H1 (cell line): ENCODE measurements around the gene VSIR. TPM values are rescaled to one million over a fixed set of nuclear protein-coding genes. Genes with fewer than 3 reads are reported as not detected.

Source experiments
- CTCF ChIA-PET: fragments of 300-600 bp; sonication (Branson Sonifier 250); formaldehyde crosslinking; loops from one replicate; lab custom pipeline; 2021; ENCODE audit not compliant: partially characterized antibody; lab: Charles Lee
- POLR2A ChIA-PET: fragments of 300-600 bp; sonication (Branson Sonifier 250); formaldehyde crosslinking; loops from one replicate; lab custom pipeline; 2021; ENCODE audit warnings: inconsistent platforms; ENCODE audit not compliant: partially characterized antibody; lab: Charles Lee
- DNase-seq, 2 experiments: peaks; one replicate each; pipeline versions ENCODE4 v3.0.0 to v3.0.0-alpha.2; 2010 to 2022; ENCODE audit warnings: low spot score in 2 of 2, low read depth in 1 of 2, mixed read lengths in 1 of 2
- FAIRE-seq: peaks from 2 replicates; lab custom pipeline; 2011; peaks lifted over from hg19 to GRCh38; lab: Jason Lieb, UNC
- H2AFZ ChIP-seq: 2 replicates; pipeline ENCODE4 v1.8.1; 2012; ENCODE audit warnings: low read length, inconsistent platforms
- H2AK5ac ChIP-seq: 2 replicates; pipeline ENCODE4 v1.6.1; 2013; ENCODE audit warnings: low read depth, low read length
- H2BK120ac ChIP-seq: replicated peaks from 2 replicates; pipeline ENCODE3; 2013; ENCODE audit warnings: low read depth, low read length, inconsistent platforms
- H2BK12ac ChIP-seq: 2 replicates; pipeline ENCODE4 v1.6.1; 2013; ENCODE audit warnings: low read depth, low read length
- H2BK15ac ChIP-seq: 2 replicates; pipeline ENCODE4 v1.6.1; 2013; ENCODE audit warnings: low read length
- H2BK20ac ChIP-seq: 2 replicates; pipeline ENCODE4 v1.6.1; 2013; ENCODE audit warnings: low read length
- H2BK5ac ChIP-seq: 2 replicates; pipeline ENCODE4 v1.6.1; 2013; ENCODE audit warnings: low read depth, low read length
- H3K14ac ChIP-seq: 2 replicates; pipeline ENCODE4 v1.6.1; 2013; ENCODE audit warnings: inconsistent platforms; ENCODE audit not compliant: insufficient read length
- H3K18ac ChIP-seq: 2 replicates; pipeline ENCODE4 v1.6.1; 2013; ENCODE audit warnings: low read length; ENCODE audit errors: extremely low read depth
- H3K23ac ChIP-seq: 2 replicates; pipeline ENCODE4 v1.6.1; 2013; ENCODE audit warnings: inconsistent platforms; ENCODE audit not compliant: insufficient read length
- H3K23me2 ChIP-seq: 2 replicates; pipeline ENCODE4 v1.6.1; 2013; ENCODE audit warnings: low read depth, low read length
- H3K27ac ChIP-seq: 2 replicates; pipeline ENCODE4 v1.6.1; 2011; ENCODE audit warnings: low read depth, low read length, inconsistent platforms
- H3K27me3 ChIP-seq, 4 experiments: replicated peaks in 1 of 4; 1 replicate in 1 of 4; 2 replicates in 3 of 4; pipeline versions ENCODE4 v1.6.1 to v1.8.1; 2011 to 2013; ENCODE audit warnings: low read length in 3 of 4, mild to moderate bottlenecking in 3 of 4, inconsistent platforms in 2 of 4, mixed read lengths in 2 of 4, moderate library complexity in 1 of 4; ENCODE audit not compliant: control insufficient read depth in 3 of 4, insufficient read depth in 3 of 4; ENCODE audit errors: extremely low read depth in 1 of 4
- H3K36me3 ChIP-seq, 4 experiments: 2 replicates each; pipeline versions ENCODE4 v1.6.1 to v1.8.1; 2011 to 2013; ENCODE audit warnings: mild to moderate bottlenecking in 4 of 4, low read length in 3 of 4, moderate library complexity in 2 of 4, control low read depth in 1 of 4, inconsistent platforms in 1 of 4; ENCODE audit not compliant: insufficient read depth in 4 of 4, control insufficient read depth in 2 of 4
- H3K4ac ChIP-seq: replicated peaks from 2 replicates; pipeline ENCODE3; 2013; ENCODE audit warnings: low read length, low read depth, mixed read lengths, inconsistent platforms; ENCODE audit not compliant: insufficient read length
- H3K4me1 ChIP-seq, 4 experiments: replicated peaks in 1 of 4; 1 replicate in 1 of 4; 2 replicates in 3 of 4; pipeline versions ENCODE4 v1.6.1 to v1.8.1; 2011 to 2013; ENCODE audit warnings: low read length in 3 of 4, inconsistent platforms in 2 of 4, mixed read lengths in 1 of 4; ENCODE audit not compliant: insufficient read depth in 4 of 4, control insufficient read depth in 3 of 4
- H3K4me2 ChIP-seq, 2 experiments: 2 replicates each; pipeline versions ENCODE4 v1.6.1 to v1.8.1; 2011 to 2013; ENCODE audit warnings: low read depth in 2 of 2, low read length in 2 of 2, control low read depth in 1 of 2, inconsistent platforms in 1 of 2, mild to moderate bottlenecking in 1 of 2; ENCODE audit not compliant: insufficient read depth in 1 of 2
- H3K4me3 ChIP-seq, 4 experiments: fragments of 200-600, 300-600 bp in 1 of 4; sonication (generic), shearing (Covaris generic), sonication (Bioruptor Twin) in 1 of 4; 2 replicates each; pipeline versions ENCODE4 v1.5.1 to v1.8.1; 2011 to 2016; ENCODE audit warnings: low read length in 4 of 4, low read depth in 3 of 4, control low read depth in 2 of 4, inconsistent platforms in 2 of 4, mild to moderate bottlenecking in 2 of 4, mixed read lengths in 1 of 4, moderate library complexity in 1 of 4; ENCODE audit not compliant: insufficient read depth in 2 of 4; ENCODE audit errors: extremely low read depth in 1 of 4
- H3K56ac ChIP-seq: replicated peaks from 2 replicates; pipeline ENCODE3; 2013; ENCODE audit warnings: low read depth, mild to moderate bottlenecking, mixed read lengths, low read length, inconsistent platforms; ENCODE audit not compliant: insufficient read length
- H3K79me1 ChIP-seq: 2 replicates; pipeline ENCODE4 v1.6.1; 2013; ENCODE audit warnings: low read depth, low read length, control low read depth
- H3K79me2 ChIP-seq, 2 experiments: 2 replicates each; pipeline versions ENCODE4 v1.6.1 to v1.8.1; 2012 to 2013; ENCODE audit warnings: low read length in 2 of 2, mild to moderate bottlenecking in 2 of 2, inconsistent platforms in 1 of 2; ENCODE audit not compliant: insufficient read depth in 2 of 2, control insufficient read depth in 1 of 2
- H3K9ac ChIP-seq, 4 experiments: replicated peaks in 1 of 4; 1 replicate in 1 of 4; 2 replicates in 3 of 4; pipeline versions ENCODE4 v1.6.1 to v1.8.1; 2011 to 2013; ENCODE audit warnings: low read depth in 3 of 4, low read length in 3 of 4, control low read depth in 2 of 4, mild to moderate bottlenecking in 2 of 4, moderate library complexity in 2 of 4, inconsistent platforms in 1 of 4; ENCODE audit errors: extremely low read depth in 1 of 4
- H3K9me3 ChIP-seq, 2 experiments: 2 replicates each; pipeline versions ENCODE4 v1.6.1 to v1.8.1; 2012 to 2013; ENCODE audit warnings: mild to moderate bottlenecking in 2 of 2, moderate library complexity in 2 of 2, control low read depth in 1 of 2, inconsistent platforms in 1 of 2, low read depth in 1 of 2, low read length in 1 of 2, mixed read lengths in 1 of 2; ENCODE audit not compliant: insufficient read depth in 2 of 2
- H4K20me1 ChIP-seq, 2 experiments: replicated peaks in 1 of 2; 2 replicates each; pipeline versions ENCODE3 to v1.8.1; 2011 to 2013; ENCODE audit warnings: inconsistent platforms in 2 of 2, low read length in 2 of 2, mild to moderate bottlenecking in 1 of 2; ENCODE audit not compliant: insufficient read depth in 2 of 2, control insufficient read depth in 1 of 2
- H4K5ac ChIP-seq: 2 replicates; pipeline ENCODE4 v1.6.1; 2013; ENCODE audit warnings: low read length, low read depth, mixed read lengths, inconsistent platforms; ENCODE audit not compliant: insufficient read length
- H4K8ac ChIP-seq: 2 replicates; pipeline ENCODE4 v1.8.0; 2013; ENCODE audit warnings: mild to moderate bottlenecking, moderate library complexity, low read length, inconsistent platforms; ENCODE audit not compliant: insufficient read depth; ENCODE audit errors: extremely low read depth
- H4K91ac ChIP-seq: replicated peaks from 2 replicates; pipeline ENCODE3; 2013; ENCODE audit warnings: low read length, mixed read lengths, inconsistent platforms; ENCODE audit not compliant: insufficient read length
- EGR1 ChIP-seq: IDR thresholded peaks from 2 replicates; pipeline ENCODE4 v1.6.1; 2011; ENCODE audit warnings: low read depth, low read length, borderline replicate concordance
- RBBP5 ChIP-seq: IDR thresholded peaks from 2 replicates; pipeline ENCODE4 v1.7.1; 2012; ENCODE audit warnings: low read depth, mild to moderate bottlenecking, inconsistent platforms, low read length, moderate library complexity, borderline replicate concordance
- WGBS, 2 experiments: shearing (Covaris generic) in 1 of 2; methylation state at CpG; one replicate each; pipeline versions ENCODE4 v1.1.6 to v1.1.7; 2013 to 2015; ENCODE audit warnings: low lambda C conversion rate in 2 of 2, mixed read lengths in 2 of 2, inconsistent platforms in 1 of 2, low coverage in 1 of 2, missing lambda C conversion rate in 1 of 2; ENCODE audit not compliant: insufficient replicate concordance in 2 of 2, insufficient coverage in 1 of 2, insufficient read length in 1 of 2; ENCODE audit errors: extremely low coverage in 1 of 2, missing lambda C conversion rate in 1 of 2; 5-methylcytosine and 5-hydroxymethylcytosine counted together
- polyA plus RNA-seq, 7 experiments: library from polyadenylated mRNA; depleted of rRNA in 3 of 7; stranded (reverse) in 5 of 7; unstranded in 2 of 7; fragments of >200 nt in 5 of 7; fragments of 200-250 nt in 2 of 7; gene quantifications; 1 replicate in 5 of 7; 2 replicates in 1 of 7; 4 replicates in 1 of 7; pipeline versions ENCODE4 v1.2.1 to v1.2.3, GENCODE V29; 2011 to 2013; ENCODE audit warnings: missing spikeins in 2 of 7, mixed read lengths in 2 of 7
- total RNA-seq: library from RNA; stranded (reverse); fragmentation: NEBNext Ultra II Directional; extraction: Animal tissue kit (Norgen Biotek cat#: 25700); gene quantifications from 2 replicates; pipeline ENCODE4 v1.2.1, GENCODE V29; 2021

VSIR gene
- total and polyA plus RNA-seq, 2 of the 8 experiments (the other 6 are each of a cell fraction or from before 2014, with no cell fraction given), result 0.33 TPM; not detected in 1

DNA sequence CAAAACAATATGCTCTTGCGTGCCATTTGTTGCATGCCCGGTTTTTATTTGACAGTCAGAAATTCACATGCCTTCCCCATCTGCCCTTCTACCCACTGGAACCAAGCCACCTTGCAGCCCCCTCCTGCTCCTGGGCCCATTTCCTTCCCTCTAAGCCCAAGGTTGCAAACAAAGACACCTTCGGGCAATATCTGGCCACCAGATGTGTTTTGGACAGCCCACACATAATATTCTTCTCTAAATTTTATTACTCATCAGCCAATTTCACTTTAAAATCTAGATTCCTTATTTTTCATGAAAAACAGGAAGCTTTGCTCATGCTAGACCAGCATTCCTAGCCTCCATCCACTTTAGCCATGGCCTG lies 35.5 kb downstream of the VSIR start:
- Histone ChIP-seq H2AFZ (no peak overlapping the region), H3K79me1 (no peaks in the 10 kb centered on the region), H2BK12ac (no peak overlapping the region), H4K5ac (no peak overlapping the region), H4K8ac (no peak overlapping the region; the same call in 1 of the 2 replicates), H2BK120ac (no peak overlapping the region), H4K91ac (no peak overlapping the region), H2BK5ac (no peak overlapping the region), H3K18ac (no peak overlapping the region), H3K23me2 (no peaks in the 10 kb centered on the region), H3K27ac (no peak overlapping the region), H3K14ac (no peak overlapping the region), H3K4me3 (no peak overlapping the region), H3K4ac (no peak overlapping the region), H3K4me2 (no peak overlapping the region), H2BK20ac (no peak overlapping the region), H3K9ac (no peak overlapping the region), H3K56ac (no peak overlapping the region), H4K20me1 (no peaks in the 10 kb centered on the region), H3K9me3 (no peaks in the 10 kb centered on the region), H2AK5ac (no peak overlapping the region), H3K4me1 (peaks cover 0 to 9% (median 4%) of the 10 kb centered on the region in 4 experiments; a peak in 4 of 7 replicates), H2BK15ac (no peak overlapping the region), H3K79me2 (no peaks in the 10 kb centered on the region), H3K23ac (no peak overlapping the region), H3K36me3 (no peaks in the 10 kb centered on the region), H3K27me3 (no peaks in the 10 kb centered on the region)
- CTCF ChIA-PET, result interaction anchor here (1.3 to 2.3 kb wide), 2 partner anchors 9 kb away, joined by 4 to 8 read pairs; no protein-coding TSS in a partner anchor
- WGBS, 2 experiments, result 88% methylated on average over 3 of the region's 3 CpGs; no CpG with 5 or more reads in 1 of the 2 experiments
- DNase-seq (no peak), FAIRE-seq (no peak)
- POLR2A ChIA-PET, result no interaction called here
- TF ChIP-seq RBBP5 (no peak), EGR1 (no peak)
